GM12873 (cell line): ENCODE data around the gene STRN3.

ENCODE experiments used
- CTCF ChIP-seq: IDR thresholded peaks from 2 replicates; pipeline ENCODE4 v1.5.1; 2012; ENCODE audit warnings: low read depth, mild to moderate bottlenecking, moderate library complexity, low read length, control low read depth; ENCODE audit not compliant: insufficient read depth; ENCODE audit errors: missing control alignments

The STRN3 gene

GRCh38 chr14:31027847-31028246 is 1.7 kb upstream of the STRN3 start:
- TF ChIP-seq CTCF = no peak

GRCh38 chr14:31026450-31027235 is 464 bp upstream of the STRN3 start:
- TF ChIP-seq CTCF = no peak

GRCh38 chr14:31025367-31026076 is 657 bp downstream of the STRN3 start, which contains the start of gene AP4S1:
Gene AP4S1 (plus strand): TSS chr14:31025649. CDS start chr14:31066197, 40,548 bp downstream.
- TF ChIP-seq CTCF = no peak

- no peak for TF ChIP-seq CTCF
These were observed 1.4 kb downstream of the STRN3 start for GRCh38 chr14:31024577-31025366.

- no peak for TF ChIP-seq CTCF
These were observed 2.1 kb downstream of the STRN3 start for GRCh38 chr14:31024010-31024480.

- no peak for TF ChIP-seq CTCF
These were observed 3.8 kb downstream of the STRN3 start for GRCh38 chr14:31022386-31022785.

GRCh38 chr14:31021576-31021949 is 4.6 kb downstream of the STRN3 start:
- TF ChIP-seq CTCF = no peak
